ENCODE results near the gene DIP2A.

DNA sequence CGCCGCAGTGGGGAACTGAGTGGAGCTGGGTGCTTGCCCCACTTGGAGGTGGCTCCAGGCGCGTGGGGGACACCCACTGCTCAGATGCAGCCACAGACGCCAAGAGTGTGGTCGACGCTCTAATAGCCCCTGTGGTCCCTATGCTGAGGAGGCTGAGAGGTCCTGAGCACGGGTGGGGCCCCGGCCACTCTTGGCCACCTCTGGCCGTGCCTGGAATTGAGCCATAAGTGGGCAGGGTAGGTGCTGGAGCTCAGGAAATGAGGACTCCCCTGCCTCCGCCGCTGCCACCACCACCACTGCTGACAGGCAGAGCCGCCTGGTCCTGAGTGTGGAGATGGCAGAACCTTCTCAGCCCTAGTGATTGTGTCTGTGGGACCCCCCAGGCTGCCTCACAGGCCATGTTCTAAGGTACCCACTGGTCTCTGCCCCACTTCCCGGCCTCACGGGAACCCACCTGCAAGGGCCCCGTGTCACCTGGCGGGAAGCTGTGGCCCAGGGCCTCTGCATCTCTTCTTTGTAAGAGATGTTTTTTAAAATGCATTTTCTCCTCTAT is 34.6 kb upstream of the DIP2A start:
- TF ChIP-seq GATA3 (IDR thresholded peaks at IDR 0.05; ENCODE audit: low read depth, low read length) (no peak), GATA2 (IDR thresholded peaks at IDR 0.05; ENCODE audit: low read depth, low read length) (no peak)

Measured in SH-SY5Y (cell line).